Fibroblast of mammary gland (primary cell): ENCODE data around the gene PLAC8L1.
A peak's percentile ranks its signal among the peaks of the same experiment; 100 is the strongest.
"Not testable (repeated sequence)": the region's sequence is repeated elsewhere in the genome, so short reads cannot be mapped to it uniquely, and the experiment has no call there.

ENCODE experiments used
- DNase-seq: peaks from one replicate; pipeline ENCODE4 v3.0.0-alpha.2; 2010; ENCODE audit warnings: low read depth
- H3K4me3 ChIP-seq: 2 replicates; pipeline ENCODE4 v1.5.1; 2011; ENCODE audit warnings: low read depth, mild to moderate bottlenecking, low read length, moderate library complexity; ENCODE audit not compliant: control insufficient read depth
- CTCF ChIP-seq: conservative IDR thresholded peaks from 2 replicates; pipeline ENCODE4 v1.5.1; 2011; ENCODE audit warnings: low read depth, low read length, inconsistent platforms; ENCODE audit not compliant: control insufficient read depth, insufficient read depth

Gene PLAC8L1

GRCh38 chr5:146118322-146118721, 12.9 kb upstream of the PLAC8L1 start:
- TF ChIP-seq CTCF = no peak
- H3K4me3 ChIP-seq = no peak overlapping the region
- DNase-seq = no peak

- not testable (repeated sequence) for H3K4me3 ChIP-seq, DNase-seq
These were observed 11.8 kb upstream of the PLAC8L1 start for GRCh38 chr5:146117216-146117615.

GRCh38 chr5:146116361-146116760, 11.0 kb upstream of the PLAC8L1 start:
- peak; percentile 10 for DNase-seq
- no peak overlapping the region for H3K4me3 ChIP-seq
- TF ChIP-seq CTCF = no peak

- no peak overlapping the region for H3K4me3 ChIP-seq
- DNase-seq = no peak
- no peak for TF ChIP-seq CTCF
These were observed 7.1 kb upstream of the PLAC8L1 start for GRCh38 chr5:146112476-146112875.

GRCh38 chr5:146111409-146111808, 6.0 kb upstream of the PLAC8L1 start:
- H3K4me3 ChIP-seq = no peak overlapping the region
- no peak for DNase-seq
- TF ChIP-seq CTCF = no peak

GRCh38 chr5:146109379-146109778, 4.0 kb upstream of the PLAC8L1 start:
- DNase-seq = no peak
- H3K4me3 ChIP-seq = no peak overlapping the region
- TF ChIP-seq CTCF = no peak

- DNase-seq, H3K4me3 ChIP-seq: not testable (repeated sequence)
These were observed 3.5 kb upstream of the PLAC8L1 start for GRCh38 chr5:146108870-146109269.

GRCh38 chr5:146107901-146108300, 2.5 kb upstream of the PLAC8L1 start:
- TF ChIP-seq CTCF = no peak
- DNase-seq = peak; percentile 39

More at GRCh38 chr5:146107901-146108300, 2.5 kb upstream of the PLAC8L1 start:
- H3K4me3 ChIP-seq = no peak overlapping the region
